Mesendoderm (in vitro differentiated cells): ENCODE data around the gene MAB21L4. TPM values are rescaled to one million over a fixed set of nuclear protein-coding genes. Genes with fewer than 3 reads are reported as not detected.
A peak's percentile ranks its signal among the peaks of the same experiment; 100 is the strongest.

Experiments
- DNase-seq: peaks from one replicate; pipeline ENCODE4 v3.0.0; 2013
- H2AK5ac ChIP-seq: 2 replicates; pipeline ENCODE4 v1.6.1; 2013; ENCODE audit warnings: low read length, inconsistent platforms
- H2BK120ac ChIP-seq: 2 replicates; pipeline ENCODE4 v1.6.1; 2013; ENCODE audit warnings: low read depth, mild to moderate bottlenecking, low read length, moderate library complexity, mixed read lengths
- H2BK15ac ChIP-seq: replicated peaks from 2 replicates; pipeline ENCODE4 v1.6.1; 2013; ENCODE audit warnings: low read depth, mild to moderate bottlenecking, moderate library complexity
- H2BK5ac ChIP-seq: 2 replicates; pipeline ENCODE4 v1.6.1; 2013; ENCODE audit warnings: low read length, inconsistent platforms
- H3K18ac ChIP-seq: 2 replicates; pipeline ENCODE4 v1.6.1; 2013; ENCODE audit warnings: mild to moderate bottlenecking, low read length, mixed read lengths
- H3K23ac ChIP-seq: one replicate; pipeline ENCODE4 v1.6.1; 2013; ENCODE audit warnings: low read length
- H3K27ac ChIP-seq: 2 replicates; pipeline ENCODE4 v1.5.1; 2013; ENCODE audit warnings: low read depth, mild to moderate bottlenecking, inconsistent platforms, low read length, moderate library complexity
- H3K27me3 ChIP-seq: 2 replicates; pipeline ENCODE4 v1.6.1; 2013; ENCODE audit warnings: low read length, control low read depth, mild to moderate bottlenecking, inconsistent platforms; ENCODE audit not compliant: insufficient read depth, poor library complexity
- H3K36me3 ChIP-seq: 2 replicates; pipeline ENCODE4 v1.6.1; 2013; ENCODE audit warnings: low read length, inconsistent platforms; ENCODE audit not compliant: control insufficient read depth, insufficient read depth
- H3K4ac ChIP-seq: one replicate; pipeline ENCODE4 v1.6.1; 2013; ENCODE audit warnings: low read depth, mild to moderate bottlenecking, low read length, moderate library complexity
- H3K4me1 ChIP-seq: 2 replicates; pipeline ENCODE4 v1.6.1; 2013; ENCODE audit warnings: low read depth, low read length, inconsistent platforms; ENCODE audit not compliant: control insufficient read depth
- H3K4me2 ChIP-seq: 2 replicates; pipeline ENCODE4 v1.6.1; 2013; ENCODE audit warnings: low read length
- H3K4me3 ChIP-seq: 2 replicates; pipeline ENCODE4 v1.5.1; 2013; ENCODE audit warnings: mild to moderate bottlenecking, low read length
- H3K56ac ChIP-seq: one replicate; pipeline ENCODE4 v1.6.1; 2013; ENCODE audit warnings: low read length
- H3K79me1 ChIP-seq: 2 replicates; pipeline ENCODE4 v1.6.1; 2013; ENCODE audit warnings: low read length, inconsistent platforms
- H3K79me2 ChIP-seq: 2 replicates; pipeline ENCODE4 v1.6.1; 2013; ENCODE audit warnings: mild to moderate bottlenecking, low read length; ENCODE audit not compliant: control insufficient read depth, insufficient read depth
- H3K9ac ChIP-seq: 2 replicates; pipeline ENCODE4 v1.6.1; 2013; ENCODE audit warnings: low read length, inconsistent platforms
- H4K5ac ChIP-seq: one replicate; pipeline ENCODE4 v1.6.1; 2013; ENCODE audit warnings: low read length
- H4K8ac ChIP-seq: one replicate; pipeline ENCODE4 v1.6.1; 2013; ENCODE audit warnings: low read depth, mild to moderate bottlenecking, control low read depth, low read length, moderate library complexity
- WGBS: extraction: QIAGEN DNeasy Blood & Tissue Kit; methylation state at CpG from one replicate; pipeline ENCODE4 v1.1.7; 2013; ENCODE audit warnings: low lambda C conversion rate, missing lambda C conversion rate; ENCODE audit not compliant: insufficient coverage; ENCODE audit errors: extremely low coverage; 5-methylcytosine and 5-hydroxymethylcytosine counted together
- polyA plus RNA-seq, 2 experiments: library from polyadenylated mRNA; stranded (reverse); fragments of 200-250 nt; gene quantifications; one replicate each; pipeline ENCODE4 v1.2.3, GENCODE V29; 2013

MAB21L4 gene
- polyA plus RNA-seq (2013, experiment 1 of 2): 1.7 TPM
- 2.0 TPM for polyA plus RNA-seq (2013, experiment 2 of 2)

DNA sequence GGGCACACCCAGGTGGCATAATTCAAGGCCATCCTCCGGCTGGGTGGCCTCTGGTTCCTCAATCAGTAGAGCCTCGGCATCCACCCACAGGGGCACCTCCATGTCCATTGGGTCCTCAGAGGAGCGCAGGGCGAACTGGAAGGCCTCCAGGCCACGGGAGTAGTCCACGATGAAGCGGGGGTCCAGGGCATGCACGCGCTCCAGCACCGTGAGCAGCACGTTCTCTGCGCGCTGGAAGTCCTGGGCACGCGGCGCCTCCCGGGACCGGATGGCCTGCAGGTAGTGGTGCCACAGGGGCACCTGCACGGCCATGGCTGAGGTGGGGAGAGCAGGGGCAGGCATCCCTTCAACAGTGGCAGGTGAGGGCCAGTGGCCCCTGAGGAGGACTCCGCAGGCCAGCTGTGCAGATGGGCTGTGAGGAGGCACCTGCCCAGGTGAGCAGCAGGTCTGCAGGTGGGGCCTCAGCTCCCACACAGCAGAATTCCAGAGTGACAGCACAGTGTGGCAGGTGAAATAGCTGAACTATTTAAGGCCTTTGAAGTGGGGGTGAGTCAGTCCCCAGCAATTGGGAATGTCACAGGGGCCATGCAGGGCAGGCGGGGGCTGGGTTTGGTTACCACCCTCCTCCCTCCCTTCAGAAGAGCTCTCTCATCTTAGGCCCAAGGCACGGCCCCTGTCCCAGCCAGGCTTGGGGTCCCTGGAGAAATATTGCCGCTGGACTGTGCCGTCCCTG, at the start of gene MAB21L4:
Gene MAB21L4 (minus strand): TSS at position 501 of the 733 bp plus-strand sequence. CDS start 159 bp downstream, at position 342.
- Histone ChIP-seq H3K27me3 (no peaks in the 10 kb centered on the region), H3K9ac (no peak within 1 kb of the TSS), H2BK120ac (no peak within 1 kb of the TSS), H3K4me3 (no peak within 1 kb of the TSS), H3K56ac (no peak within 1 kb of the TSS), H3K4me1 (no peaks in the 10 kb centered on the region), H3K4ac (peak within 1 kb of the TSS; percentile 17), H3K4me2 (no peak within 1 kb of the TSS), H2BK5ac (no peak within 1 kb of the TSS), H4K5ac (no peak within 1 kb of the TSS), H3K23ac (no peak within 1 kb of the TSS), H3K79me1 (no peaks in the 10 kb centered on the region), H3K79me2 (no peaks in the 10 kb centered on the region), H2AK5ac (no peak within 1 kb of the TSS), H3K36me3 (no peaks in the 10 kb centered on the region), H3K27ac (no peak within 1 kb of the TSS), H3K18ac (no peak within 1 kb of the TSS), H4K8ac (no peak within 1 kb of the TSS), H2BK15ac (no peak within 1 kb of the TSS)
- DNase-seq: peak; percentile 77
- WGBS: no CpG with 5 or more reads among the region's 24 CpGs

DNA sequence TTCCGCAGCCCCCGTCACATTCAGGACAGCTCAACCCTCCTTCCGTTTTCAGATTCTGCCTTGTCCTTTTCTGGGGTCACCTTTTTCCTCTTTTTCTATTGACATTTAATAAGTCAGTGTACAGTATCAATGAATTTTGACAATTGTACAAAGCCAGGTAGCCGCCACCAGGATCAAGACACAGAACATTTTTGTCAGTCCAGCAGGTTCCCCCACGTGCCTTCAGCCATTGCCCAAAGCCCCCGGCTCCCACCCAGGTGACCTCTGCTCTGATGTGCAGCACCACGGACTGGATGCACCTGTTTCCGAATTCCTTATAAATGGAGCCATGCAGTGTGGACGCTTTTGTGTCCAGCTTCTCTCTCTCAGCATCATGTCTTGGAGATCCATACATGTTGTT, 40.1 kb upstream of the MAB21L4 start:
- H3K18ac ChIP-seq: no peak overlapping the region
- no peak overlapping the region for H2BK5ac ChIP-seq
- H2AK5ac ChIP-seq: no peak overlapping the region
- H3K79me2 ChIP-seq: no peaks in the 10 kb centered on the region
- no peak overlapping the region for H3K56ac ChIP-seq
- H4K8ac ChIP-seq: no peak overlapping the region
- H3K27ac ChIP-seq: no peak overlapping the region
- H2BK15ac ChIP-seq: no peak overlapping the region
- DNase-seq: no peak
- H3K4ac ChIP-seq: no peak overlapping the region
- no peak overlapping the region for H3K23ac ChIP-seq
- H3K9ac ChIP-seq: no peak overlapping the region
- H3K36me3 ChIP-seq: no peaks in the 10 kb centered on the region
- H3K4me2 ChIP-seq: no peak overlapping the region
- no CpG with 5 or more reads among the region's 9 CpGs for WGBS
- no peak overlapping the region for H3K4me3 ChIP-seq
- no peaks in the 10 kb centered on the region for H3K4me1 ChIP-seq
- H2BK120ac ChIP-seq: no peak overlapping the region
- H4K5ac ChIP-seq: no peak overlapping the region
- H3K79me1 ChIP-seq: no peaks in the 10 kb centered on the region
- no peaks in the 10 kb centered on the region for H3K27me3 ChIP-seq

DNA sequence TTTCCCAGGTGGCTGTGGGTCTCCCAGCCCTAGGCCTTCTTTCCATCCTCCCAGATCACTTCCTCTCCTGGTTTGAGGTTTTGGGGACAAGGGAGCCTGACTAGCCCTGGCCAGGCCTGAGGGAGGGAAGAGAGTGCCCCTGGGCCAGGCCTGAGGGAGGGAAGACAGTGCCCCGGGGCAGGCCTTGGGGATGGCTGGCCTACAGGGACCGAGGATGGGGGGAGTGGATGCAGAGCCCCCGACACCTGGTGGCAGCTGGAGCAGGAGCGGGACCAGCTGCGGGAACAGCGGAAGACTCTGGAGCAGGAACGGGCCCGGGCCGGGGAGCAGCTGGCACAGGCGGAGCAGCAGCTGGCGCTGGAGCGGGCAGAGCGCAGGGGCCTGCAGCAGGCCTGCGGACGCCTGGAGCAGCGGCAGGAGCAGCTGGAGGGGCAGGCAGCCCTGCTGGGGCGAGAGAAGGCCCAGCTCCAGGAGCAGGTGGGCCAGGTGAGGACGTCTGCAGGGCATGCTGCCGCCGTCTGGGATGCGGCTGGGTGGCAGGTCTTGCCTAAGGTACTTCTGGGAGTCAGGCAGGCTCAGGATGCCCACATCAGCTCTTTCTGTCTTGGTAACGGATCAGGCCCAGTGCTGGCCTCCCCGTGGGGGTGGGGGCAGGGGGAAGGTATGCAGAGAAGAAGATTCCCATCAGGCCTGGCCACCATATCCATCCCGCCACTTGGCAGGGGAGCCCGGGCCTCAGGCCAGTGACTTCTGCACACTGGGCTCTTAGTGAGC, 39.3 kb upstream of the MAB21L4 start:
- Histone ChIP-seq H3K56ac (no peak overlapping the region), H3K23ac (no peak overlapping the region), H3K4me3 (no peak overlapping the region), H3K36me3 (no peaks in the 10 kb centered on the region), H3K79me2 (no peaks in the 10 kb centered on the region), H3K18ac (no peak overlapping the region), H3K9ac (no peak overlapping the region), H4K5ac (no peak overlapping the region), H3K4ac (no peak overlapping the region), H3K79me1 (no peaks in the 10 kb centered on the region), H2BK15ac (no peak overlapping the region), H2BK120ac (no peak overlapping the region), H3K27me3 (no peaks in the 10 kb centered on the region), H4K8ac (no peak overlapping the region), H2AK5ac (no peak overlapping the region), H2BK5ac (no peak overlapping the region), H3K27ac (no peak overlapping the region), H3K4me2 (no peak overlapping the region), H3K4me1 (no peaks in the 10 kb centered on the region)
- WGBS: no CpG with 5 or more reads among the region's 25 CpGs
- no peak for DNase-seq

DNA sequence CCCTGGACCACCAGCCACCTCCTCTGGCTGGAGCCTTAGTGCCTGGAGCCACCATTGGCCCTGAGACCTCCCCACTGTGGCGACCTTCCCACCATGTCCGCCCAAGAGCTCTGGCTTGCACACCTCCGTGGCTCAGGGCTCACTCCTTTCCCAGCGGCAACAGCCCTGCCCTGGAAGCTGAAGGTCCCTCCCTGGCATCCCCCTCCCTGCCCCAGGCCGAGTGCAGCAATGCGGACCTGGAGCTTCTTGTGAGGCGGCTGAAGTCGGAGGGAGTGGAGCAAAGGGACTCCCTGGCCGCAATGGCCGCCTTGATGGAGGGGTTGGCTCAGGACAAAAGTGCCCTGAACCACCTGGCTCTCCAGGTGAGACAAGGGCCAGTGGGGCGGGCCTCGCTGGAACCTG, 38.7 kb upstream of the MAB21L4 start:
- no peak overlapping the region for H3K23ac ChIP-seq
- no peaks in the 10 kb centered on the region for H3K36me3 ChIP-seq
- no peaks in the 10 kb centered on the region for H3K4me1 ChIP-seq
- no peak overlapping the region for H4K5ac ChIP-seq
- DNase-seq: no peak
- no peak overlapping the region for H2BK120ac ChIP-seq
- H3K18ac ChIP-seq: no peak overlapping the region
- no peak overlapping the region for H2AK5ac ChIP-seq
- H3K27me3 ChIP-seq: no peaks in the 10 kb centered on the region
- no peak overlapping the region for H3K56ac ChIP-seq
- H3K27ac ChIP-seq: no peak overlapping the region
- H2BK15ac ChIP-seq: no peak overlapping the region
- no CpG with 5 or more reads among the region's 12 CpGs for WGBS
- no peak overlapping the region for H3K4me3 ChIP-seq
- H4K8ac ChIP-seq: no peak overlapping the region
- H3K9ac ChIP-seq: no peak overlapping the region
- H3K4me2 ChIP-seq: no peak overlapping the region
- no peak overlapping the region for H2BK5ac ChIP-seq
- H3K79me1 ChIP-seq: no peaks in the 10 kb centered on the region
- no peaks in the 10 kb centered on the region for H3K79me2 ChIP-seq
- no peak overlapping the region for H3K4ac ChIP-seq

DNA sequence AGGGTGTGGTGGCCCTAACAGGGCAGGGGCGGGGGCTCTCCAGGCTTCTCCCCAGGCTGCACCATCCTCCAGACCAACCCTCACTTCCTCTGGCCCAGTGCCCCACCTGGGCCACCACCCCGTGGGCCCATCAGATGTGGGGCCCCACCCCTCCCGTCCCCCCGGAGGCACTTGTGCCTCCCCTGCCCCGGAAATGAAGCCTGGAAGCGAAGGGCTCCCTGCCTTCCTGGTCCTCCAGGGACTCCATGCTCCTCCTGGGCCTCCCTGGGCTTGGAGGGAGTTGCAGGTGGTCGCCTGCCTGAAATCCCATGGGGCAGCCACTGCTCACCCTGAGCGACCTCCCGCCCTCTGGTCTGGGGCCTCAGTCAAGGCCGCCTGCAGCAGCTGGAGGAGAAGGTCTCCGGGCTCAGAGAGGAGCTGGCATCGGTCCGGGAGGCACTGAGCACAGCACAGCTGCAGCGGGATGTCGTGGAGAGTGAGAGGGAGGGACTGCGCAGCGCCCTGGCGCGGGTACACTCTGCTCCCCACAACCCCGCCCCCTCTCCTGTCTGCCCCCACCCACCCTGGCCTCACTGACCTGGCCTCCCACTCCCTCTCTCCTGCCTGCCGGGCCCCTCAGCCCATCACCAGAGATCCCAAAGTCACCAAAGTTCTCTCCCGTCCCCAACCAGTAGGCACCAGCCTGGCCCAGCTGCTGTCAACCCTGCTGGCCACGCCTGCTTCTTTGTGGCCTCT, 38.2 kb upstream of the MAB21L4 start:
- no peak overlapping the region for H3K56ac ChIP-seq
- no peak overlapping the region for H3K4ac ChIP-seq
- H3K27me3 ChIP-seq: no peaks in the 10 kb centered on the region
- no peak overlapping the region for H3K23ac ChIP-seq
- no peak overlapping the region for H3K18ac ChIP-seq
- H2BK120ac ChIP-seq: no peak overlapping the region
- no peak overlapping the region for H3K9ac ChIP-seq
- no peak overlapping the region for H3K4me3 ChIP-seq
- no peak overlapping the region for H2AK5ac ChIP-seq
- H3K4me1 ChIP-seq: no peaks in the 10 kb centered on the region
- H4K8ac ChIP-seq: no peak overlapping the region
- H4K5ac ChIP-seq: no peak overlapping the region
- H2BK5ac ChIP-seq: no peak overlapping the region
- no peak overlapping the region for H3K27ac ChIP-seq
- no CpG with 5 or more reads among the region's 23 CpGs for WGBS
- no peaks in the 10 kb centered on the region for H3K36me3 ChIP-seq
- H3K79me1 ChIP-seq: no peaks in the 10 kb centered on the region
- no peaks in the 10 kb centered on the region for H3K79me2 ChIP-seq
- H2BK15ac ChIP-seq: no peak overlapping the region
- DNase-seq: no peak
- no peak overlapping the region for H3K4me2 ChIP-seq
